ENCODE results near the gene CAND1. TPM values are rescaled to one million over a fixed set of nuclear protein-coding genes. Genes with fewer than 3 reads are reported as not detected.

Gene CAND1
- total and polyA plus RNA-seq, 2 of the 8 experiments (the other 6 are each of a cell fraction or from before 2014, with no cell fraction given): 39.4 to 271 TPM

DNA sequence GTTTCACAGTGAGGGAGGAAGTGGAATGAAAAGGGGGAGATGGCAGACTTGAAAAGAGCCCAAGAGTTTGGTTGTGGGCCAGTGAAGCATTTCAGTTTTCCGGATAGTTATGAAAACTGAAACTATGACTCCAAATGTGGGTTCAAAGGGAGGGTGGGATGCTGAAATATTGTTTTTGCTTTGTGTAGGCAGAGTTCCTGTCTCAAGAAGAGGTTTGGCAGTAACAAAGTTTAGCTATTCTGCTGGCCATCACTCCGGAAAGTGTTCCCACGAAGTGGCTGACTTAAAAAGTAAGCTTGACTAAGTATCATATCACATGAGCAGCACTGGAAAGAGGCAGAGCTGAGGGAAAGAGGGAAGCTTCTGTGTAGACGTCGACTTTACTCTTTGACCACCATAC, 85.2 kb downstream of the CAND1 start:
- Histone ChIP-seq H3K4ac (replicated peaks; ENCODE audit: insufficient read length, low read depth, low read length) (no peak overlapping the region), H4K20me1 (replicated peaks in 1 of 2; ENCODE audit: control insufficient read depth in 1 of 2, insufficient read depth in 2 of 2, low read length in 2 of 2) (no peaks in the 10 kb centered on the region), H2AFZ (ENCODE audit: low read length) (no peak overlapping the region), H3K36me3 (ENCODE audit: control insufficient read depth in 2 of 4, insufficient read depth in 4 of 4, low read length in 3 of 4) (no peaks in the 10 kb centered on the region), H3K79me1 (ENCODE audit: low read depth, low read length) (no peaks in the 10 kb centered on the region), H3K4me1 (replicated peaks in 1 of 4; ENCODE audit: control insufficient read depth in 3 of 4, insufficient read depth in 4 of 4, low read length in 3 of 4) (no peaks in the 10 kb centered on the region; a peak in 1 of 7 replicates), H3K23me2 (ENCODE audit: low read depth, low read length) (no peaks in the 10 kb centered on the region), H3K79me2 (ENCODE audit: control insufficient read depth in 1 of 2, insufficient read depth in 2 of 2, low read length in 2 of 2) (no peaks in the 10 kb centered on the region), H2AK5ac (ENCODE audit: low read depth, low read length) (no peak overlapping the region), H4K8ac (ENCODE audit: extremely low read depth, insufficient read depth, low read length) (no peak overlapping the region), H4K91ac (replicated peaks; ENCODE audit: insufficient read length, low read length) (no peak overlapping the region), H3K27me3 (replicated peaks in 1 of 4; ENCODE audit: control insufficient read depth in 3 of 4, extremely low read depth in 1 of 4, insufficient read depth in 3 of 4, low read length in 3 of 4) (no peaks in the 10 kb centered on the region), H3K4me3 (ENCODE audit: extremely low read depth in 1 of 4, insufficient read depth in 2 of 4, low read depth in 3 of 4, low read length in 4 of 4) (no peak overlapping the region), H2BK120ac (replicated peaks; ENCODE audit: low read depth, low read length) (no peak overlapping the region), H2BK12ac (ENCODE audit: low read depth, low read length) (no peak overlapping the region), H4K5ac (ENCODE audit: insufficient read length, low read depth, low read length) (no peak overlapping the region), H2BK15ac (ENCODE audit: low read length) (no peak overlapping the region), H3K27ac (ENCODE audit: low read depth, low read length) (no peak overlapping the region), H3K14ac (ENCODE audit: insufficient read length) (no peak overlapping the region), H3K4me2 (ENCODE audit: insufficient read depth in 1 of 2, low read depth in 2 of 2, low read length in 2 of 2) (no peak overlapping the region), H2BK20ac (ENCODE audit: low read length) (no peak overlapping the region), H3K18ac (ENCODE audit: extremely low read depth, low read length) (no peak overlapping the region), H3K23ac (ENCODE audit: insufficient read length) (no peak overlapping the region), H3K9ac (replicated peaks in 1 of 4; ENCODE audit: extremely low read depth in 1 of 4, low read depth in 3 of 4, low read length in 3 of 4) (no peak overlapping the region), H2BK5ac (ENCODE audit: low read depth, low read length) (no peak overlapping the region), H3K9me3 (ENCODE audit: insufficient read depth in 2 of 2, low read depth in 1 of 2, low read length in 1 of 2) (no peaks in the 10 kb centered on the region), H3K56ac (replicated peaks; ENCODE audit: insufficient read length, low read depth, low read length) (no peak overlapping the region)
- 88% methylated on average over 5 of the region's 5 CpGs; no CpG with 5 or more reads in 1 of the 2 experiments for WGBS, 2 experiments (ENCODE audit: extremely low coverage in 1 of 2, insufficient coverage in 1 of 2, insufficient read length in 1 of 2, insufficient replicate concordance in 2 of 2, low coverage in 1 of 2, low lambda C conversion rate in 2 of 2, missing lambda C conversion rate in 1 of 2)
- FAIRE-seq: no peak
- no peak for TF ChIP-seq RFX5 (IDR thresholded peaks at IDR 0.05; ENCODE audit: borderline replicate concordance, low read depth, low read length)
- TF ChIP-seq TBP (IDR thresholded peaks at IDR 0.05; ENCODE audit: low read depth, low read length): no peak
- ChIA-PET POLR2A (ENCODE audit: partially characterized antibody) (interaction anchor here (1.1 kb wide), 1 partner anchor 10 kb away, joined by 3 read pairs; no protein-coding TSS in a partner anchor), CTCF (ENCODE audit: partially characterized antibody) (interaction anchor here (0.6 to 5.9 kb wide), 20 partner anchors 10 to 782 kb away, joined by 3 to 45 read pairs (median 4); no protein-coding TSS in a partner anchor)
- DNase-seq (ENCODE audit: low read depth in 1 of 2, low spot score in 2 of 2): no peak
